GM23338 (cell line): ENCODE measurements around the gene DNASE1.

Source experiments
- CREB1 ChIP-seq: fragments of 250-450 bp; sonication (Bioruptor Pico); IDR thresholded peaks from 2 replicates; pipeline ENCODE4 v1.5.0; 2020; ENCODE audit warnings: low read depth, mild to moderate bottlenecking, moderate library complexity
- CTCF ChIP-seq, 2 experiments: fragments of 200-600 bp in 1 of 2; sonication (generic) in 1 of 2; conservative IDR thresholded peaks; 2 replicates each; pipeline versions ENCODE4 v1.5.1 to v1.6.1; 2016 to 2017; ENCODE audit warnings: antibody characterized with exemption in 2 of 2, low read depth in 2 of 2, mild to moderate bottlenecking in 2 of 2, moderate library complexity in 1 of 2

- TF ChIP-seq CTCF (conservative IDR thresholded peaks at IDR 0.05; ENCODE audit: low read depth in 2 of 2) (no peak), CREB1 (CRISPR knock-in tag) (no peak)
Measured at GRCh38 chr16:3640632-3641501, 13.6 kb upstream of the DNASE1 start.
